GM12878 (cell line): ENCODE data around the gene BDH2.

Source experiments
- BHLHE40 ChIP-seq, 2 experiments: fragments of 450-650 bp in 1 of 2; IDR thresholded peaks; 2 replicates each; pipeline ENCODE4 v1.6.1; 2011 to 2017; ENCODE audit warnings: low read depth in 2 of 2, borderline replicate concordance in 1 of 2, improper control_type of control experiment in 1 of 2, low read length in 1 of 2, mild to moderate bottlenecking in 1 of 2
- CREM ChIP-seq: IDR thresholded peaks from 2 replicates; pipeline ENCODE4 v1.6.1; 2014; ENCODE audit warnings: antibody characterized with exemption, low read depth
- CTCF ChIP-seq, 3 experiments: IDR thresholded peaks in 2 of 3; conservative IDR thresholded peaks in 1 of 3; 2 replicates each; pipeline ENCODE4 v1.5.1; 2011; ENCODE audit warnings: low read depth in 3 of 3, low read length in 3 of 3, mild to moderate bottlenecking in 3 of 3, control low read depth in 2 of 3, moderate library complexity in 2 of 3, inconsistent platforms in 1 of 3, mixed read lengths in 1 of 3; ENCODE audit not compliant: control insufficient read depth in 2 of 3, insufficient read depth in 1 of 3; ENCODE audit errors: extremely low read depth in 1 of 3
- E4F1 ChIP-seq: fragments of 450-650 bp; IDR thresholded peaks from 2 replicates; pipeline ENCODE4 v1.6.1; 2018; ENCODE audit warnings: borderline replicate concordance, mild to moderate bottlenecking; ENCODE audit not compliant: partially characterized antibody
- NR2C1 ChIP-seq: fragments of 450-650 bp; IDR thresholded peaks from 2 replicates; pipeline ENCODE4 v1.6.1; 2017; ENCODE audit warnings: antibody characterized with exemption, mild to moderate bottlenecking, moderate library complexity
- RFX5 ChIP-seq: IDR thresholded peaks from 2 replicates; pipeline ENCODE4 v1.6.1; 2011; ENCODE audit warnings: low read depth, low read length, improper control_type of control experiment
- USF1 ChIP-seq: IDR thresholded peaks from 2 replicates; pipeline ENCODE4 v1.6.1; 2011; ENCODE audit warnings: borderline replicate concordance, low read depth, mild to moderate bottlenecking, moderate library complexity, mixed read lengths, low read length; ENCODE audit not compliant: insufficient read depth; ENCODE audit errors: extremely low read length
- YY1 ChIP-seq: IDR thresholded peaks from 2 replicates; pipeline ENCODE4 v1.6.1; 2011; ENCODE audit warnings: low read depth, mild to moderate bottlenecking, low read length
- TF ChIP-seq, protein P1 (sequence below): fragments of 450-650 bp; IDR thresholded peaks from 2 replicates; pipeline ENCODE4 v1.6.1; 2018; ENCODE audit warnings: mild to moderate bottlenecking, low read depth, moderate library complexity; ENCODE audit not compliant: partially characterized antibody

- TF ChIP-seq NR2C1 (no peak), CTCF (IDR thresholded peaks at IDR 0.05 in 2 of 3, conservative IDR thresholded peaks at IDR 0.05 in 1 of 3; ENCODE audit: control insufficient read depth in 2 of 3, extremely low read depth in 1 of 3, insufficient read depth in 1 of 3, low read depth in 3 of 3, low read length in 3 of 3) (no peak), E4F1 (no peak), RFX5 (no peak), BHLHE40 (IDR thresholded peaks at IDR 0.05; ENCODE audit: borderline replicate concordance in 1 of 2, low read depth in 2 of 2, low read length in 1 of 2) (no peak), USF1 (no peak), YY1 (no peak), CREM (no peak)
- TF ChIP-seq, protein P1, sequence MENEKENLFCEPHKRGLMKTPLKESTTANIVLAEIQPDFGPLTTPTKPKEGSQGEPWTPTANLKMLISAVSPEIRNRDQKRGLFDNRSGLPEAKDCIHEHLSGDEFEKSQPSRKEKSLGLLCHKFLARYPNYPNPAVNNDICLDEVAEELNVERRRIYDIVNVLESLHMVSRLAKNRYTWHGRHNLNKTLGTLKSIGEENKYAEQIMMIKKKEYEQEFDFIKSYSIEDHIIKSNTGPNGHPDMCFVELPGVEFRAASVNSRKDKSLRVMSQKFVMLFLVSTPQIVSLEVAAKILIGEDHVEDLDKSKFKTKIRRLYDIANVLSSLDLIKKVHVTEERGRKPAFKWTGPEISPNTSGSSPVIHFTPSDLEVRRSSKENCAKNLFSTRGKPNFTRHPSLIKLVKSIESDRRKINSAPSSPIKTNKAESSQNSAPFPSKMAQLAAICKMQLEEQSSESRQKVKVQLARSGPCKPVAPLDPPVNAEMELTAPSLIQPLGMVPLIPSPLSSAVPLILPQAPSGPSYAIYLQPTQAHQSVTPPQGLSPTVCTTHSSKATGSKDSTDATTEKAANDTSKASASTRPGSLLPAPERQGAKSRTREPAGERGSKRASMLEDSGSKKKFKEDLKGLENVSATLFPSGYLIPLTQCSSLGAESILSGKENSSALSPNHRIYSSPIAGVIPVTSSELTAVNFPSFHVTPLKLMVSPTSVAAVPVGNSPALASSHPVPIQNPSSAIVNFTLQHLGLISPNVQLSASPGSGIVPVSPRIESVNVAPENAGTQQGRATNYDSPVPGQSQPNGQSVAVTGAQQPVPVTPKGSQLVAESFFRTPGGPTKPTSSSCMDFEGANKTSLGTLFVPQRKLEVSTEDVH: no peak
These were observed 45.3 kb upstream of the BDH2 start for GRCh38 chr4:103144926-103145325.
